ENCODE results near the gene DNAH7. TPM values are rescaled to one million over a fixed set of nuclear protein-coding genes. Genes with fewer than 3 reads are reported as not detected.

DNAH7 gene
- total RNA-seq, 2 experiments from 2014 or later: 0.07 TPM

- POLR2A ChIA-PET: no interaction called here
- intact Hi-C loops (cut with micrococcal nuclease): no loop called here
- Mint-ChIP-seq H3K27ac (no peak overlapping the region), H3K9me3 (no peaks in the 10 kb centered on the region), H3K36me3 (ENCODE audit: low read depth) (no peaks in the 10 kb centered on the region), H3K27me3 (no peaks in the 10 kb centered on the region), H3K4me3 (no peak overlapping the region), H3K4me1 (ENCODE audit: low read depth) (no peaks in the 10 kb centered on the region)
- ATAC-seq (no peak), DNase-seq (no peak)
- CTCF ChIA-PET: no interaction called here
- TF ChIP-seq CTCF (IDR thresholded peaks at IDR 0.05): no peak
These were observed 289.1 kb downstream of the DNAH7 start for GRCh38 chr2:195779491-195779890.

- peaks cover 11% of the 10 kb centered on the region for H3K9me3 Mint-ChIP-seq
- no peaks in the 10 kb centered on the region for H3K4me1 Mint-ChIP-seq (ENCODE audit: low read depth)
- intact Hi-C loops (cut with micrococcal nuclease): no loop called here
- DNase-seq: no peak
- no peak for TF ChIP-seq CTCF (IDR thresholded peaks at IDR 0.05)
- no peaks in the 10 kb centered on the region for H3K27me3 Mint-ChIP-seq
- ChIA-PET CTCF (no interaction called here), POLR2A (no interaction called here)
- no peaks in the 10 kb centered on the region for H3K36me3 Mint-ChIP-seq (ENCODE audit: low read depth)
- ATAC-seq: no peak
- H3K27ac Mint-ChIP-seq: no peak overlapping the region
- no peak overlapping the region for H3K4me3 Mint-ChIP-seq
These were observed 298.7 kb downstream of the DNAH7 start for GRCh38 chr2:195769975-195770374.

- Mint-ChIP-seq H3K27me3 (no peaks in the 10 kb centered on the region), H3K9me3 (peaks cover 19% of the 10 kb centered on the region), H3K4me1 (ENCODE audit: low read depth) (no peaks in the 10 kb centered on the region), H3K27ac (no peak overlapping the region), H3K36me3 (ENCODE audit: low read depth) (no peaks in the 10 kb centered on the region), H3K4me3 (no peak overlapping the region)
- ChIA-PET POLR2A (no interaction called here), CTCF (no interaction called here)
- no peak for TF ChIP-seq CTCF (IDR thresholded peaks at IDR 0.05)
- intact Hi-C loops (cut with micrococcal nuclease): no loop called here
- ATAC-seq: no peak
- DNase-seq: no peak
These were observed 300.2 kb downstream of the DNAH7 start for GRCh38 chr2:195768431-195768830.

GRCh38 chr2:195766691-195767090, 301.9 kb downstream of the DNAH7 start:
- ChIA-PET CTCF (no interaction called here), POLR2A (no interaction called here)
- Mint-ChIP-seq H3K4me1 (ENCODE audit: low read depth) (no peaks in the 10 kb centered on the region), H3K9me3 (peaks cover 32% of the 10 kb centered on the region), H3K4me3 (no peak overlapping the region), H3K27me3 (no peaks in the 10 kb centered on the region), H3K27ac (no peak overlapping the region), H3K36me3 (ENCODE audit: low read depth) (no peaks in the 10 kb centered on the region)
- no peak for TF ChIP-seq CTCF (IDR thresholded peaks at IDR 0.05)
- DNase-seq (no peak), ATAC-seq (no peak)
- intact Hi-C loops (cut with micrococcal nuclease): no loop called here

- no peak overlapping the region for H3K27ac Mint-ChIP-seq
- no peaks in the 10 kb centered on the region for H3K36me3 Mint-ChIP-seq (ENCODE audit: low read depth)
- ChIA-PET CTCF (no interaction called here), POLR2A (no interaction called here)
- intact Hi-C loops (cut with micrococcal nuclease): no loop called here
- no peak overlapping the region for H3K4me3 Mint-ChIP-seq
- no peaks in the 10 kb centered on the region for H3K27me3 Mint-ChIP-seq
- ATAC-seq (no peak), DNase-seq (no peak)
- no peaks in the 10 kb centered on the region for H3K4me1 Mint-ChIP-seq (ENCODE audit: low read depth)
- TF ChIP-seq CTCF (IDR thresholded peaks at IDR 0.05): no peak
- H3K9me3 Mint-ChIP-seq: peaks cover 35% of the 10 kb centered on the region
These were observed 304.8 kb downstream of the DNAH7 start for GRCh38 chr2:195763866-195764265.

All from activated CD8-positive, alpha-beta T cell treated with anti-CD3 and anti-CD28 coated beads for 36 hours (primary cell).